ENCODE measurements around the gene IFI16.
"Not testable (repeated sequence)": the region's sequence is repeated elsewhere in the genome, so short reads cannot be mapped to it uniquely, and the experiment has no call there.

IFI16 gene

GRCh38 chr1:159015440-159015909, 5.8 kb downstream of the IFI16 start:
- Mint-ChIP-seq H3K9me3 (no peaks in the 10 kb centered on the region), H3K4me1 (peaks cover 75% of the 10 kb centered on the region), H3K27ac (peak overlapping the region; percentile 76), H3K4me3 (peak overlapping the region; percentile 70), H3K36me3 (peaks cover 85% of the 10 kb centered on the region), H3K27me3 (no peaks in the 10 kb centered on the region)
- peak; percentile 100 for ATAC-seq

GRCh38 chr1:159023723-159024122, 14.0 kb downstream of the IFI16 start:
- ATAC-seq = no peak
- H3K27me3 Mint-ChIP-seq = no peaks in the 10 kb centered on the region
- peak overlapping the region; percentile 43 for H3K27ac Mint-ChIP-seq
- no peak overlapping the region for H3K4me3 Mint-ChIP-seq
- peaks cover 80% of the 10 kb centered on the region for H3K4me1 Mint-ChIP-seq
- peaks cover 8% of the 10 kb centered on the region for H3K9me3 Mint-ChIP-seq
- peaks cover 91% of the 10 kb centered on the region for H3K36me3 Mint-ChIP-seq

- Mint-ChIP-seq H3K9me3 (peaks cover 8% of the 10 kb centered on the region), H3K36me3 (peaks cover 94% of the 10 kb centered on the region), H3K4me3 (no peak overlapping the region)
Observed at GRCh38 chr1:159025043-159025442, 15.3 kb downstream of the IFI16 start.

GRCh38 chr1:159026841-159027240, 17.1 kb downstream of the IFI16 start:
- ATAC-seq, H3K27me3 Mint-ChIP-seq, H3K9me3 Mint-ChIP-seq: not testable (repeated sequence)
- peak overlapping the region; percentile 78 for H3K27ac Mint-ChIP-seq
- H3K36me3 Mint-ChIP-seq = peaks cover 94% of the 10 kb centered on the region
- H3K4me1 Mint-ChIP-seq = peaks cover 89% of the 10 kb centered on the region
- H3K4me3 Mint-ChIP-seq = peak overlapping the region; percentile 50

More at GRCh38 chr1:159025043-159025442, 15.3 kb downstream of the IFI16 start:
- Mint-ChIP-seq H3K27ac (peak overlapping the region; percentile 78), H3K4me1 (peaks cover 84% of the 10 kb centered on the region), H3K27me3 (no peaks in the 10 kb centered on the region)
- no peak for ATAC-seq

GRCh38 chr1:159030311-159030710, 20.6 kb downstream of the IFI16 start:
- Mint-ChIP-seq H3K36me3 (peaks cover 95% of the 10 kb centered on the region), H3K4me1 (peaks cover 89% of the 10 kb centered on the region), H3K9me3 (peaks cover 8% of the 10 kb centered on the region), H3K4me3 (no peak overlapping the region), H3K27me3 (no peaks in the 10 kb centered on the region), H3K27ac (peak overlapping the region; percentile 78)
- no peak for ATAC-seq

GRCh38 chr1:159030877-159031447, 21.3 kb downstream of the IFI16 start:
- no peaks in the 10 kb centered on the region for H3K27me3 Mint-ChIP-seq
- peaks cover 95% of the 10 kb centered on the region for H3K36me3 Mint-ChIP-seq
- ATAC-seq = no peak
- H3K4me1 Mint-ChIP-seq = peaks cover 82% of the 10 kb centered on the region
- peak overlapping the region; percentile 78 for H3K27ac Mint-ChIP-seq
- H3K9me3 Mint-ChIP-seq = peaks cover 3% of the 10 kb centered on the region
- no peak overlapping the region for H3K4me3 Mint-ChIP-seq

GRCh38 chr1:159040206-159040605, 30.5 kb downstream of the IFI16 start:
- H3K9me3 Mint-ChIP-seq = no peaks in the 10 kb centered on the region
- no peak overlapping the region for H3K4me3 Mint-ChIP-seq
- no peak for ATAC-seq
- peaks cover 34% of the 10 kb centered on the region for H3K4me1 Mint-ChIP-seq
- H3K27ac Mint-ChIP-seq = peak overlapping the region; percentile 77
- peaks cover 61% of the 10 kb centered on the region for H3K36me3 Mint-ChIP-seq
- no peaks in the 10 kb centered on the region for H3K27me3 Mint-ChIP-seq

- H3K4me1 Mint-ChIP-seq = peaks cover 35% of the 10 kb centered on the region
- H3K27ac Mint-ChIP-seq = peak overlapping the region; percentile 77
- peak; percentile 55 for ATAC-seq
- no peaks in the 10 kb centered on the region for H3K27me3 Mint-ChIP-seq
- no peaks in the 10 kb centered on the region for H3K9me3 Mint-ChIP-seq
- H3K4me3 Mint-ChIP-seq = peak overlapping the region; percentile 10
- peaks cover 57% of the 10 kb centered on the region for H3K36me3 Mint-ChIP-seq
Observed at GRCh38 chr1:159040893-159041724, 31.4 kb downstream of the IFI16 start.

GRCh38 chr1:159046486-159046885, 36.8 kb downstream of the IFI16 start:
- peak overlapping the region; percentile 51 for H3K27ac Mint-ChIP-seq
- not testable (repeated sequence) for H3K9me3 Mint-ChIP-seq, H3K4me3 Mint-ChIP-seq, ATAC-seq, H3K27me3 Mint-ChIP-seq
- peaks cover 32% of the 10 kb centered on the region for H3K4me1 Mint-ChIP-seq
- H3K36me3 Mint-ChIP-seq = peaks cover 55% of the 10 kb centered on the region

- no peak overlapping the region for H3K4me3 Mint-ChIP-seq
- H3K9me3 Mint-ChIP-seq = no peaks in the 10 kb centered on the region
- peak overlapping the region; percentile 80 for H3K27ac Mint-ChIP-seq
- no peaks in the 10 kb centered on the region for H3K27me3 Mint-ChIP-seq
- peaks cover 75% of the 10 kb centered on the region for H3K36me3 Mint-ChIP-seq
- no peak for ATAC-seq
- peaks cover 64% of the 10 kb centered on the region for H3K4me1 Mint-ChIP-seq
Observed at GRCh38 chr1:159051436-159051835, 41.7 kb downstream of the IFI16 start.

GRCh38 chr1:159054427-159054826, 44.7 kb downstream of the IFI16 start:
- Mint-ChIP-seq H3K4me3 (peak overlapping the region; percentile 2), H3K9me3 (no peaks in the 10 kb centered on the region), H3K27me3 (no peaks in the 10 kb centered on the region), H3K4me1 (peaks cover 66% of the 10 kb centered on the region), H3K36me3 (peaks cover 90% of the 10 kb centered on the region), H3K27ac (peak overlapping the region; percentile 80)
- ATAC-seq = no peak

- H3K4me3 Mint-ChIP-seq = no peak overlapping the region
- peak; percentile 74 for ATAC-seq
- no peaks in the 10 kb centered on the region for H3K27me3 Mint-ChIP-seq
- H3K27ac Mint-ChIP-seq = peak overlapping the region; percentile 80
- peaks cover 90% of the 10 kb centered on the region for H3K36me3 Mint-ChIP-seq
- H3K4me1 Mint-ChIP-seq = peaks cover 66% of the 10 kb centered on the region
- H3K9me3 Mint-ChIP-seq = no peaks in the 10 kb centered on the region
Observed at GRCh38 chr1:159055181-159055641, 45.5 kb downstream of the IFI16 start.

GRCh38 chr1:159056069-159056698, 46.5 kb downstream of the IFI16 start:
- H3K36me3 Mint-ChIP-seq = peaks cover 86% of the 10 kb centered on the region
- no peak for ATAC-seq
- H3K27me3 Mint-ChIP-seq = no peaks in the 10 kb centered on the region
- H3K9me3 Mint-ChIP-seq = no peaks in the 10 kb centered on the region
- H3K4me1 Mint-ChIP-seq = peaks cover 63% of the 10 kb centered on the region
- H3K4me3 Mint-ChIP-seq = no peak overlapping the region
- H3K27ac Mint-ChIP-seq = peak overlapping the region; percentile 80

GRCh38 chr1:159058751-159059150, 49.0 kb downstream of the IFI16 start:
- Mint-ChIP-seq H3K4me1 (peaks cover 51% of the 10 kb centered on the region), H3K9me3 (no peaks in the 10 kb centered on the region), H3K4me3 (no peak overlapping the region), H3K27me3 (no peaks in the 10 kb centered on the region), H3K27ac (peak overlapping the region; percentile 63), H3K36me3 (peaks cover 81% of the 10 kb centered on the region)
- ATAC-seq = no peak

- H3K4me3 Mint-ChIP-seq = no peak overlapping the region
- H3K27ac Mint-ChIP-seq = peak overlapping the region; percentile 98
- peaks cover 47% of the 10 kb centered on the region for H3K36me3 Mint-ChIP-seq
- H3K27me3 Mint-ChIP-seq = no peaks in the 10 kb centered on the region
- H3K4me1 Mint-ChIP-seq = peaks cover 68% of the 10 kb centered on the region
- no peak for ATAC-seq
- no peaks in the 10 kb centered on the region for H3K9me3 Mint-ChIP-seq
Observed at GRCh38 chr1:159065106-159065505, 55.4 kb downstream of the IFI16 start.

Measured in stimulated activated memory B cell treated with anti-CD40 and anti-IgM and Interleukin-4, amounts not matched to agents 10 μg/mL and 1 μg/mL and 100 μg/mL, for 72 hours (primary cell).